ENCODE measurements around the gene OXNAD1.

The OXNAD1 gene

GRCh38 chr3:16329036-16329825, 64.2 kb downstream of the OXNAD1 start:
- no peak for DNase-seq

GRCh38 chr3:16329826-16330129, 64.8 kb downstream of the OXNAD1 start:
- DNase-seq = no peak

GRCh38 chr3:16330351-16330750, 65.3 kb downstream of the OXNAD1 start:
- no peak for DNase-seq

GRCh38 chr3:16331319-16331883, 66.4 kb downstream of the OXNAD1 start:
- DNase-seq = no peak

- DNase-seq = peak; percentile 85
Observed at GRCh38 chr3:16332904-16333426, 68.0 kb downstream of the OXNAD1 start.

GRCh38 chr3:16334909-16335308, 69.9 kb downstream of the OXNAD1 start:
- peak; percentile 95 for DNase-seq

GRCh38 chr3:16335333-16335732, 70.3 kb downstream of the OXNAD1 start:
- no peak for DNase-seq

- no peak for DNase-seq
Observed at GRCh38 chr3:16335772-16336645, 71.0 kb downstream of the OXNAD1 start.

- no peak for DNase-seq
Observed at GRCh38 chr3:16336825-16337224, 71.8 kb downstream of the OXNAD1 start.

GRCh38 chr3:16337856-16338540, 73.0 kb downstream of the OXNAD1 start:
- DNase-seq = no peak

GRCh38 chr3:16338999-16339398, 74.0 kb downstream of the OXNAD1 start:
- peak; percentile 95 for DNase-seq

- no peak for DNase-seq
Observed at GRCh38 chr3:16343101-16343500, 78.1 kb downstream of the OXNAD1 start.

GRCh38 chr3:16346413-16347081, 81.5 kb downstream of the OXNAD1 start:
- DNase-seq = no peak

GRCh38 chr3:16347548-16347947, 82.5 kb downstream of the OXNAD1 start:
- no peak for DNase-seq

GRCh38 chr3:16349986-16350596, 85.1 kb downstream of the OXNAD1 start:
- DNase-seq = peak; percentile 80

GRCh38 chr3:16350597-16351318, 85.7 kb downstream of the OXNAD1 start:
- peak; percentile 54 for DNase-seq

GRCh38 chr3:16352428-16352827, 87.4 kb downstream of the OXNAD1 start:
- no peak for DNase-seq

- DNase-seq = no peak
Observed at GRCh38 chr3:16354291-16354690, 89.3 kb downstream of the OXNAD1 start.

Measured in fibroblast of upper back skin (primary cell).